DMS53 treated with DMSO at 0.1 percent for 48 hours (cell line): Measurements from ENCODE around the gene CHAD.
A peak's percentile ranks its signal among the peaks of the same experiment; 100 is the strongest.

Experiments
- DNase-seq: peaks from one replicate; lab custom pipeline; 2025; ENCODE audit not compliant: unreplicated experiment; lab: John Stamatoyannopoulos, UW

The CHAD gene

GRCh38 chr17:50495217-50495823 lies 26.6 kb upstream of the CHAD start:
- DNase-seq: no peak

- DNase-seq: no peak
Observed at GRCh38 chr17:50493744-50494143, 25.1 kb upstream of the CHAD start.

GRCh38 chr17:50492214-50492613 lies 23.5 kb upstream of the CHAD start:
- DNase-seq: no peak

- DNase-seq: no peak
Observed at GRCh38 chr17:50491505-50491904, 22.8 kb upstream of the CHAD start.

GRCh38 chr17:50488880-50489279 lies 20.2 kb upstream of the CHAD start:
- DNase-seq: no peak

GRCh38 chr17:50487213-50488096 lies 18.8 kb upstream of the CHAD start:
- DNase-seq: no peak

GRCh38 chr17:50484386-50485155 lies 15.9 kb upstream of the CHAD start:
- no peak for DNase-seq

GRCh38 chr17:50483266-50483665 lies 14.6 kb upstream of the CHAD start:
- no peak for DNase-seq

- peak; percentile 91 for DNase-seq
Observed at GRCh38 chr17:50482516-50482915, 13.8 kb upstream of the CHAD start.

- DNase-seq: no peak
Observed at GRCh38 chr17:50482110-50482509, 13.4 kb upstream of the CHAD start.

GRCh38 chr17:50481648-50482047 lies 13.0 kb upstream of the CHAD start:
- DNase-seq: no peak

GRCh38 chr17:50480854-50481490 lies 12.3 kb upstream of the CHAD start:
- no peak for DNase-seq

GRCh38 chr17:50480142-50480764 lies 11.6 kb upstream of the CHAD start:
- no peak for DNase-seq

GRCh38 chr17:50479522-50480141 lies 11.0 kb upstream of the CHAD start:
- DNase-seq: peak; percentile 70

GRCh38 chr17:50478391-50479381 lies 10.0 kb upstream of the CHAD start, which contains the start of gene RSAD1:
Gene RSAD1, plus strand, starts transcription at chr17:50478860. Its CDS starts 25 bp downstream, at chr17:50478885.
- peak; percentile 95 for DNase-seq

- no peak for DNase-seq
Observed at GRCh38 chr17:50477976-50478375, 9.3 kb upstream of the CHAD start.

GRCh38 chr17:50476545-50477315 lies 8.1 kb upstream of the CHAD start:
- no peak for DNase-seq
